Trophoblast cell (in vitro differentiated cells and primary cell): ENCODE measurements around the gene TBC1D16.

Experiments used
- DNase-seq, 2 donors: peaks; one replicate each; pipeline ENCODE4 v3.0.0-alpha.2; 2016
- H2AFZ ChIP-seq: 2 replicates; pipeline ENCODE4 v1.6.1; 2013; ENCODE audit warnings: low read length, moderate library complexity, mild to moderate bottlenecking; ENCODE audit not compliant: insufficient read depth, poor library complexity
- H2AK5ac ChIP-seq: 2 replicates; pipeline ENCODE4 v1.6.1; 2013; ENCODE audit warnings: mild to moderate bottlenecking, low read length
- H2BK120ac ChIP-seq: 2 replicates; pipeline ENCODE4 v1.6.1; 2013; ENCODE audit warnings: low read length, mild to moderate bottlenecking, moderate library complexity; ENCODE audit not compliant: insufficient read depth, poor library complexity
- H2BK12ac ChIP-seq: 2 replicates; pipeline ENCODE4 v1.6.1; 2013; ENCODE audit warnings: mild to moderate bottlenecking, low read length, moderate library complexity
- H2BK5ac ChIP-seq: 2 replicates; pipeline ENCODE4 v1.6.1; 2013; ENCODE audit warnings: low read length, low read depth, moderate library complexity, mild to moderate bottlenecking; ENCODE audit not compliant: poor library complexity
- H3K14ac ChIP-seq: 2 replicates; pipeline ENCODE4 v1.6.1; 2013; ENCODE audit warnings: mild to moderate bottlenecking, low read length
- H3K18ac ChIP-seq: 2 replicates; pipeline ENCODE4 v1.6.1; 2013; ENCODE audit warnings: mild to moderate bottlenecking, low read length
- H3K23ac ChIP-seq: 2 replicates; pipeline ENCODE4 v1.6.1; 2013; ENCODE audit warnings: low read length
- H3K27ac ChIP-seq: 2 replicates; pipeline ENCODE4 v1.5.1; 2013; ENCODE audit warnings: low read depth, mild to moderate bottlenecking, inconsistent platforms, low read length, moderate library complexity
- H3K27me3 ChIP-seq: 2 replicates; pipeline ENCODE4 v1.6.1; 2013; ENCODE audit warnings: inconsistent platforms, mild to moderate bottlenecking, low read length, moderate library complexity; ENCODE audit not compliant: insufficient read depth
- H3K36me3 ChIP-seq, 2 experiments: 1 replicate in 1 of 2; 2 replicates in 1 of 2; pipeline ENCODE4 v1.6.1; 2013; ENCODE audit warnings: low read length in 2 of 2, mild to moderate bottlenecking in 2 of 2, moderate library complexity in 1 of 2; ENCODE audit not compliant: insufficient read depth in 2 of 2, control insufficient read depth in 1 of 2
- H3K4ac ChIP-seq: 2 replicates; pipeline ENCODE4 v1.6.1; 2013; ENCODE audit warnings: low read depth, mild to moderate bottlenecking, low read length, moderate library complexity
- H3K4me1 ChIP-seq, 2 experiments: 1 replicate in 1 of 2; 2 replicates in 1 of 2; pipeline ENCODE4 v1.6.1; 2013; ENCODE audit warnings: low read length in 2 of 2, mild to moderate bottlenecking in 2 of 2, moderate library complexity in 1 of 2; ENCODE audit not compliant: insufficient read depth in 2 of 2, control insufficient read depth in 1 of 2
- H3K4me2 ChIP-seq: 2 replicates; pipeline ENCODE4 v1.6.1; 2013; ENCODE audit warnings: inconsistent platforms, mild to moderate bottlenecking, low read length, moderate library complexity
- H3K4me3 ChIP-seq: 2 replicates; pipeline ENCODE4 v1.5.1; 2013; ENCODE audit warnings: mild to moderate bottlenecking, low read depth, low read length, inconsistent platforms
- H3K79me1 ChIP-seq: one replicate; pipeline ENCODE4 v1.6.1; 2013; ENCODE audit warnings: low read length
- H3K79me2 ChIP-seq: 2 replicates; pipeline ENCODE4 v1.6.1; 2013; ENCODE audit warnings: low read length, mild to moderate bottlenecking; ENCODE audit not compliant: control insufficient read depth, insufficient read depth, poor library complexity
- H3K9ac ChIP-seq: 2 replicates; pipeline ENCODE4 v1.6.1; 2013; ENCODE audit warnings: mild to moderate bottlenecking, low read length
- H3K9me3 ChIP-seq: 2 replicates; pipeline ENCODE4 v1.6.1; 2013; ENCODE audit warnings: low read depth, mild to moderate bottlenecking, control low read depth, inconsistent platforms, low read length; ENCODE audit not compliant: insufficient read depth
- H4K12ac ChIP-seq: 2 replicates; pipeline ENCODE4 v1.6.1; 2013; ENCODE audit warnings: low read depth, mild to moderate bottlenecking, low read length, moderate library complexity
- H4K8ac ChIP-seq: 2 replicates; pipeline ENCODE4 v1.6.1; 2013; ENCODE audit warnings: low read depth, mild to moderate bottlenecking, low read length, moderate library complexity
- H4K91ac ChIP-seq: one replicate; pipeline ENCODE4 v1.6.1; 2013; ENCODE audit warnings: low read depth, mild to moderate bottlenecking, low read length, moderate library complexity
- WGBS: extraction: QIAGEN DNeasy Blood & Tissue Kit; methylation state at CpG from one replicate; pipeline ENCODE4 v1.1.7; 2013; ENCODE audit warnings: missing lambda C conversion rate; ENCODE audit not compliant: insufficient read length, insufficient coverage; ENCODE audit errors: extremely low coverage; 5-methylcytosine and 5-hydroxymethylcytosine counted together

The TBC1D16 gene

GRCh38 chr17:79955691-79956440, 79.8 kb downstream of the TBC1D16 start:
- no peak overlapping the region for H3K4ac ChIP-seq
- H3K4me1 ChIP-seq, result peaks cover 15 to 20% of the 10 kb centered on the region in 2 experiments
- no peak overlapping the region for H3K27ac ChIP-seq
- H3K9me3 ChIP-seq, result no peaks in the 10 kb centered on the region
- H2BK5ac ChIP-seq, result no peak overlapping the region
- H3K4me2 ChIP-seq, result no peak overlapping the region
- H3K4me3 ChIP-seq, result no peak overlapping the region
- no peak overlapping the region for H2BK120ac ChIP-seq
- H4K91ac ChIP-seq, result no peak overlapping the region
- no peak overlapping the region for H2AK5ac ChIP-seq
- H3K79me2 ChIP-seq, result no peaks in the 10 kb centered on the region
- no peaks in the 10 kb centered on the region for H3K36me3 ChIP-seq
- H3K18ac ChIP-seq, result no peak overlapping the region
- no peaks in the 10 kb centered on the region for H3K27me3 ChIP-seq
- DNase-seq, result no peak
- no peak overlapping the region for H4K8ac ChIP-seq
- H3K9ac ChIP-seq, result no peak overlapping the region
- H3K79me1 ChIP-seq, result peaks cover 9% of the 10 kb centered on the region
- no peak overlapping the region for H4K12ac ChIP-seq
- no peak overlapping the region for H3K14ac ChIP-seq
- no CpG with 5 or more reads among the region's 13 CpGs for WGBS
- no peak overlapping the region for H3K23ac ChIP-seq
- no peak overlapping the region for H2BK12ac ChIP-seq
- no peak overlapping the region for H2AFZ ChIP-seq

- WGBS, result no CpG with 5 or more reads among the region's 10 CpGs
- DNase-seq, result no peak
- H3K4me1 ChIP-seq, result peaks cover 21 to 27% of the 10 kb centered on the region in 2 experiments
- peaks cover 9% of the 10 kb centered on the region for H3K79me1 ChIP-seq
- H3K27me3 ChIP-seq, result no peaks in the 10 kb centered on the region
- H3K79me2 ChIP-seq, result no peaks in the 10 kb centered on the region
- no peak overlapping the region for H4K8ac ChIP-seq
- H3K14ac ChIP-seq, result no peak overlapping the region
- H3K18ac ChIP-seq, result no peak overlapping the region
- no peak overlapping the region for H3K4ac ChIP-seq
- H2BK5ac ChIP-seq, result no peak overlapping the region
- H3K27ac ChIP-seq, result no peak overlapping the region
- H4K12ac ChIP-seq, result no peak overlapping the region
- no peak overlapping the region for H2AK5ac ChIP-seq
- no peak overlapping the region for H3K4me2 ChIP-seq
- H3K4me3 ChIP-seq, result no peak overlapping the region
- no peak overlapping the region for H3K9ac ChIP-seq
- no peak overlapping the region for H3K23ac ChIP-seq
- H4K91ac ChIP-seq, result no peak overlapping the region
- no peaks in the 10 kb centered on the region for H3K36me3 ChIP-seq
- no peak overlapping the region for H2BK120ac ChIP-seq
- no peaks in the 10 kb centered on the region for H3K9me3 ChIP-seq
- no peak overlapping the region for H2BK12ac ChIP-seq
- no peak overlapping the region for H2AFZ ChIP-seq
Observed at GRCh38 chr17:79955167-79955549, 80.5 kb downstream of the TBC1D16 start.

DNA sequence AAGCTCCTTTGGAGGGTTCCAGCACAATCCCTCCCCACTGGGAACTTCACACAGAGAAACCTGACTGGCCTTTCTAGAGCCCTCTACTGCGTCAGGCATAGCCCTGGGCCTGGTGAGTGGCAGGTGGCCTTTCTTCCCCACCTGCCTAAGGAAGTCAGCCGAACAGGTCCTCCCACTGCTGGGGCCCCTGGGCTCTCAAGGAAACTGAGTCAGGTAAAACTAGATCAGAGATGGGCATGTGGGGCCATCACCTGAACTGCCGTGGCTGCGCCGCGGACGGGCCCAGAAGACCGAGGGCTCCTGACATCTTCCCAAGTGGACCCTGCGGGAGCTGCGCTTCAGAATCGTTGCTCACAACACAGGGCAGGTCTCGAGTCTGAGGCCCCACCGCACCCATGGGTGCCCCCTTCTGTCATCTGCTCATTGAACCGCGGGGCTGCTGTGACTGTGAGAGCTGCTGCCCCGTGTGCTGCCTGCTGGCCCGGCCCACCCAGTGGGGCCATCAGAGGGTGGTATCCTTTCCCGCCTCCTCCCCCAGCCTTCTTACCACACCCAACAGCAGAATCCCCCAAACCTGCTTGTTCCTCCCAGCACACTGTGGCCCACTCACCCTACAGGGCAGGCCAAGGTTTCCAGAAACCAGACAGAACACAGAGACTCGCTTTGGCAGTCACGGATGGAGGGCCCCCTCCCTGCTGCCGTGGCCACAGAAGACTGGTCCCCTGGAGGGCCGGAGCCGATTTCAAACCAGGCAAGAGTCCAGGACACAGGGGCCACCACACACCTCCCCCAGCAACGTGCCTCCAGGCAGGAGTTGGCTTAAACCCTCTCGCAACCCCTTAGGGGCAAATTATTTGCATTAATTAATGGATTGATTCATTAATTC, 81.1 kb downstream of the TBC1D16 start:
- Histone ChIP-seq H3K4ac (no peak overlapping the region), H2BK120ac (no peak overlapping the region), H3K27ac (no peak overlapping the region), H3K79me1 (peaks cover 9% of the 10 kb centered on the region), H3K23ac (no peak overlapping the region), H2AK5ac (no peak overlapping the region), H3K4me1 (peaks cover 27 to 33% of the 10 kb centered on the region in 2 experiments), H4K12ac (no peak overlapping the region), H2BK5ac (no peak overlapping the region), H2BK12ac (no peak overlapping the region), H3K27me3 (no peaks in the 10 kb centered on the region), H3K4me3 (no peak overlapping the region), H3K14ac (no peak overlapping the region), H3K9me3 (no peaks in the 10 kb centered on the region), H4K91ac (no peak overlapping the region), H4K8ac (no peak overlapping the region), H3K36me3 (peaks cover 0 to 1% of the 10 kb centered on the region in 2 experiments), H3K79me2 (no peaks in the 10 kb centered on the region), H3K18ac (no peak overlapping the region), H3K9ac (no peak overlapping the region), H2AFZ (no peak overlapping the region), H3K4me2 (no peak overlapping the region)
- DNase-seq, result no peak
- WGBS, result no CpG with 5 or more reads among the region's 25 CpGs

GRCh38 chr17:79953335-79953734, 82.3 kb downstream of the TBC1D16 start:
- Histone ChIP-seq H2BK5ac (no peak overlapping the region), H3K18ac (no peak overlapping the region), H3K9ac (no peak overlapping the region), H3K79me2 (no peaks in the 10 kb centered on the region), H2BK120ac (no peak overlapping the region), H3K4ac (no peak overlapping the region), H3K4me1 (peaks cover 28 to 33% of the 10 kb centered on the region in 2 experiments), H2AFZ (no peak overlapping the region), H4K12ac (no peak overlapping the region), H2BK12ac (no peak overlapping the region), H4K91ac (no peak overlapping the region), H3K23ac (no peak overlapping the region), H3K79me1 (peaks cover 9% of the 10 kb centered on the region), H4K8ac (no peak overlapping the region), H3K27ac (no peak overlapping the region), H3K4me3 (no peak overlapping the region), H3K9me3 (no peaks in the 10 kb centered on the region), H3K4me2 (no peak overlapping the region), H3K14ac (no peak overlapping the region), H3K36me3 (peaks cover 8 to 12% of the 10 kb centered on the region in 2 experiments), H2AK5ac (no peak overlapping the region), H3K27me3 (no peaks in the 10 kb centered on the region)
- DNase-seq, result no peak
